Measurements from ENCODE around the gene ASB2.

The ASB2 gene

GRCh38 chr14:93945070-93945399 is 31.3 kb downstream of the ASB2 start:
- no peak for DNase-seq

- DNase-seq: no peak
Observed at GRCh38 chr14:93944348-93945069, 31.9 kb downstream of the ASB2 start.

- DNase-seq: no peak
Observed at GRCh38 chr14:93943930-93944329, 32.4 kb downstream of the ASB2 start.

- no peak for DNase-seq
Observed at GRCh38 chr14:93943052-93943451, 33.3 kb downstream of the ASB2 start.

- DNase-seq: peak; percentile 48
Observed at GRCh38 chr14:93941293-93941910, 35.0 kb downstream of the ASB2 start.

- DNase-seq: no peak
Observed at GRCh38 chr14:93940437-93940836, 35.9 kb downstream of the ASB2 start.

GRCh38 chr14:93939304-93940229 is 36.8 kb downstream of the ASB2 start:
- DNase-seq: peak; percentile 44

GRCh38 chr14:93938751-93939303 is 37.5 kb downstream of the ASB2 start:
- no peak for DNase-seq

- no peak for DNase-seq
Observed at GRCh38 chr14:93937519-93937918, 38.9 kb downstream of the ASB2 start.

GRCh38 chr14:93936926-93937325 is 39.4 kb downstream of the ASB2 start:
- DNase-seq: no peak

GRCh38 chr14:93936245-93936644 is 40.1 kb downstream of the ASB2 start:
- DNase-seq: no peak

GRCh38 chr14:93935213-93935612 is 41.2 kb downstream of the ASB2 start:
- DNase-seq: no peak

GRCh38 chr14:93932642-93933041 is 43.7 kb downstream of the ASB2 start:
- DNase-seq: no peak

GRCh38 chr14:93930989-93931307 is 45.4 kb downstream of the ASB2 start:
- no peak for DNase-seq

- DNase-seq: no peak
Observed at GRCh38 chr14:93930296-93930988, 45.9 kb downstream of the ASB2 start.

- DNase-seq: no peak
Observed at GRCh38 chr14:93929657-93930056, 46.7 kb downstream of the ASB2 start.

- DNase-seq: no peak
Observed at GRCh38 chr14:93929048-93929535, 47.3 kb downstream of the ASB2 start.

GRCh38 chr14:93928184-93929047 is 48.0 kb downstream of the ASB2 start:
- no peak for DNase-seq

- no peak for DNase-seq
Observed at GRCh38 chr14:93927800-93928145, 48.6 kb downstream of the ASB2 start.

GRCh38 chr14:93926873-93927799 is 49.2 kb downstream of the ASB2 start, which contains the start of gene FAM181A:
Gene FAM181A, plus strand, starts transcription at chr14:93927344. Its CDS starts 942 bp downstream, at chr14:93928286.
- no peak for DNase-seq
